Measurements from ENCODE around the gene ZNF598. TPM values are rescaled to one million over a fixed set of nuclear protein-coding genes. Genes with fewer than 3 reads are reported as not detected.

Gene ZNF598
- polyA plus RNA-seq, 5 donors: 11.9 to 32.1 (median 19.9) TPM

GRCh38 chr16:1991948-1992703, 17.5 kb downstream of the ZNF598 start:
- DNase-seq: peak; percentile 69 to 70

DNA sequence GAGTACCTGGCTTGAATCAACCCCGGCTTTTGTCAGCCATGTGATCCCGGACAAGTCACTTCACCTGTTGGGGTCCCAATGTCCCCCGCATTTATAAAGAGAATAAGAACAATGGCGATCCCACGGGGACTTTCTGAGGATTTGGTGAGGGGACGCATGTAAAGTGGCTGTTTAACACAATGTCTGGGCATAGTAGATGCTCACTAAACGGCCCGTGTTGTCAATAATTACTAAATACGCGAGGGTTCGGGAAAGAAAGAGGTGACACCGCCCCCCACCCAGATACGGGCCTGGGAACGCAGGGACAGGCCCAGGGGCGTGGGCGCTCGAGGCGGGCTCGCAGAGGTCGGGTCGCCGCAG, 18.1 kb downstream of the ZNF598 start:
- DNase-seq: no peak

DNA sequence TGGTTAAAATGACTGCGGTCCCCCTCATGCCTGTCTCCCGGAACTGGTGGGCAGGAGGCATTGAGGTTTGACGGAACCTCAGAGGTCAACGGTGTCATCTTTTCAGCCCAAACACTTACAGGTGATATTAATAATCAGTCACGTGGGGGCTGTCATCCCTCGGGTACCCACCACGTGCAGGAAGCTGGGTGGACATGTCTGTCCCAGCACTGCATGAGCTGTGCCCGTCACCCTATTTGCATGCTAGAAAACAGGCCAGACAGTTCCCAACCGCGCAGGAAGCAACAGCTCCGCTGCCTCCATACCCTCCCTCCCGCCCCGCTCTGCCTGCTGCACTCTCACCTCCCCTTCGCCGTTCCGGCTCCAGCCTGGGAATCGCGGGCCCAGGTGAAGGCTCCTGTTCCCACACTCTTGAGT, 18.5 kb downstream of the ZNF598 start:
- no peak for DNase-seq

DNA sequence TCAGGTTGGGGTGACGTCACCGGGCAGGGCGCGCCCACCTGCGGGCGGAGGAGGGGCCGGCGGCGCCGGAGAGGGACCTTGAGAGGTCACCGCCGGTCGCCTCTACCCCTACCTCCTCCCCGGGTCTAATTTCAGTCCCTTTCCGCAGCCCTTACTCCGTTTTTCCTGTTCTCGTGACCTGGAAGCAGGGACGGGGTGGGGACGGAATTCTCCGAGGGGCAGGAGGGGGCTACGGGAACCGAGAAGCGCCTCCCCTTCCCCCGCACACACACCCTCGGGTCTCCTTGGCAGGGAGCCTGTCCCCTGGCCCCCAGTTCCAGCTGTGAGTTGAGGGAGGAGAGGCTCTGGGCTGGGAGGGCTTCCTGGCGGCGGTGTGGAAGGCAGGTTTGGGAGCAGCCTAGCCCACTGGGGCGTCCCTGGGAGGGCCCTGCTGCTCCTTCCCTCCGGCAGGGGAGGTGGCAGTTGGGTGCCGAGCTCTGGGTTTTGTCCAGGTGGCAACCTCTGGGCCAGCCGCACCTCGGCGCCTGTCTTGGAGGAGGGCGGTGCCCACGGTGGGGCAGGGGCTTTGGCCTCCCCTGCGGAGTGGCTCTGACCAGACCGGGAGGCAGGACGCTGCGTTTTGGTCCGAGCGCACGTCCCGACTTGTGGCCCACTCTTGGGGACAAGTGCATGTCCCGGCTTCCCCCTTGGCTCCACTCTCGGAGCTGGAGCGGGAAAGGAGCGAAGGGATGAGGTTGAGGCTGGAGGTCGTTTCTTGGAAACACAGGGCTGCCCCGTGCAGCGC, 19.1 kb downstream of the ZNF598 start:
- no peak for DNase-seq

- no peak for DNase-seq
These were observed 19.6 kb downstream of the ZNF598 start for GRCh38 chr16:1990101-1990350.

- DNase-seq: no peak
These were observed 20.2 kb downstream of the ZNF598 start, which contains the start of gene SYNGR3 for GRCh38 chr16:1989209-1990100. TSS of gene SYNGR3 (plus strand) at chr16:1989970. CDS start at chr16:1990103, 133 bp downstream.

GRCh38 chr16:1987198-1987597, 22.4 kb downstream of the ZNF598 start:
- no peak for DNase-seq

- no peak for DNase-seq
These were observed 24.0 kb downstream of the ZNF598 start for GRCh38 chr16:1985466-1986150.

- DNase-seq: no peak
These were observed 25.0 kb downstream of the ZNF598 start for GRCh38 chr16:1984347-1985225.

DNA sequence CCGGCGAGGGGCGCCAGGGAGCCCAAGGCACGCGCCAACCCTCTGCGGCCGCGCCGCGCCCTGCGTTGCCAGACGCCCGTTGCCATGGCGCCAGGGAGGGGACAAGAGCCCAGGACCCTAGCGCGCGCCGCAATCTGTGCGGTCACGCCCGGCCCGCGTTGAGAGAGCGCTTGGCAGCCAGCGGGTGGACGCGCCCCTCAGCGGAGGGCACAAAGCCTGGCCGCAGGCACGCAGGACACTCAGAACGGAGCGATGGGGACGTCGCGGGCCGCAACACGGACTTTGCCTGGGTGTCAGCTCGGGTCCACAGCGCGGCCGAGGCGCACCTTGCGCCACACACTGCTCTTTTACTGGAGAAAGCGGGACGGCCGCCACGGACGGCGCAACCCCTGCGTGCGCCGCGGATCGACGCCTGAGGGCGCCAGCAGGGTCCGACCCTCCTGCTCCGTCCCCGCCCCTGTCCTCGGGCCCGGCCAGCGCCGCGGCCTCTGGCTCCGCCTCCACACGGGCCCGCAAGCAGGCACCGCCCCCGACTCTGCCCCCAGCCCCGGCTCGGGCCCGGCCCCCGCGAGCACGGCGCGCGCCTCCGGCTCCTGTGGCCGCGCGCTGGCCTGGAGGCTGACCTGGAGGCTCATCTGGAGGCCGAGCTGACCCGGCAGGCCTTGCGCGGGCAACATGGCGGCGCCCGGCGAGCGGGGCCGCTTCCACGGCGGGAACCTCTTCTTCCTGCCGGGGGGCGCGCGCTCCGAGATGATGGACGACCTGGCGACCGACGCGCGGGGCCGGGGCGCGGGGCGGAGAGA, 25.9 kb downstream of the ZNF598 start, which contains the start of gene GFER:
Gene GFER (plus strand): TSS at position 650 of the 803 bp plus-strand sequence. CDS start 26 bp downstream, at position 676.
- peak; percentile 91 to 92 for DNase-seq

- DNase-seq: no peak
These were observed 26.6 kb downstream of the ZNF598 start for GRCh38 chr16:1982991-1983543.

DNA sequence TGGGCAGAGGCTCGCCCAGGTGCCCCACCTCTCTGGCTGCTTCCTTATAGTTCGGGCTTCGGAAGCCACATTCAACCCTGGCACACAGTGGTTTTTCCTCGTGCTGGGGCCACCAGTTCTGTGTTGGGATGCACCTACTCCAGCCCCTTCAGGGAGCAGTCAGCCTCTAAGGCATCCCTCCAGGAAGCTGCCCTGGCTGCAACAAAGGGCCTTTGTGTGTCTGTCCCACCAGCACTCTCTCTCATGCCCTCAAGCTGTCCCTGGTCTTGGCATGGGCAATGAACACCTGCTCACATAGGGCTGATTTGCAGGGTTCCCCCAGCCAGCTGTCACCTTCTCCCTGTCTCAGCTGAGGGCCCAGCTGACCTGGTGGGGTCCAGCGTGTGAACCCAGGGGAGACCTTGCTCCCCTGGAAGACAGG, 27.6 kb downstream of the ZNF598 start:
- DNase-seq: no peak

DNA sequence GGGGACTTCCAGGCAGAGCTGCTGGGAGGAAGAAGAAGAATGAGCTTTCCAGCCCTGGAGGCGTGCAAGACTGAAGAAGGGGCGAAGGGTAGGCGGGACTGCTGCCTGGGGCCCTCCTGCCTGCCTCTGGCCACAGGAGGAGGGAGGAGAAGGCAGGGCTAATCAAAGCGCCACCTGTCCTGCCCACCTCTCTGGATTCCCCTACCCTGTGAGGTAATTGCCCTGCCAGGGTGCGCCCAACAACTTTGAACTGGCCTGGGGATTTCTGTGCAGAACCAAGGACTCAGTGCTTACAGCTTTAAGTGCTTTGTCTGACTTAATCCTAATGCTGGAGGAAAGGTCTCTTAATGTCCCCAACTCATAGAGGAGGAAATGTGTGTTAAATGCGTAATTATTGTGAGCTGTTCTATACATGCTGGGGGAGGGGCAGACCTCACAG, 28.2 kb downstream of the ZNF598 start, which contains the start of gene NOXO1:
Gene NOXO1 (minus strand): TSS at position 72 of the 439 bp plus-strand sequence. CDS start 290 bp downstream, outside the sequence.
- no peak for DNase-seq

GRCh38 chr16:1980770-1981087, 28.9 kb downstream of the ZNF598 start:
- DNase-seq: no peak

DNA sequence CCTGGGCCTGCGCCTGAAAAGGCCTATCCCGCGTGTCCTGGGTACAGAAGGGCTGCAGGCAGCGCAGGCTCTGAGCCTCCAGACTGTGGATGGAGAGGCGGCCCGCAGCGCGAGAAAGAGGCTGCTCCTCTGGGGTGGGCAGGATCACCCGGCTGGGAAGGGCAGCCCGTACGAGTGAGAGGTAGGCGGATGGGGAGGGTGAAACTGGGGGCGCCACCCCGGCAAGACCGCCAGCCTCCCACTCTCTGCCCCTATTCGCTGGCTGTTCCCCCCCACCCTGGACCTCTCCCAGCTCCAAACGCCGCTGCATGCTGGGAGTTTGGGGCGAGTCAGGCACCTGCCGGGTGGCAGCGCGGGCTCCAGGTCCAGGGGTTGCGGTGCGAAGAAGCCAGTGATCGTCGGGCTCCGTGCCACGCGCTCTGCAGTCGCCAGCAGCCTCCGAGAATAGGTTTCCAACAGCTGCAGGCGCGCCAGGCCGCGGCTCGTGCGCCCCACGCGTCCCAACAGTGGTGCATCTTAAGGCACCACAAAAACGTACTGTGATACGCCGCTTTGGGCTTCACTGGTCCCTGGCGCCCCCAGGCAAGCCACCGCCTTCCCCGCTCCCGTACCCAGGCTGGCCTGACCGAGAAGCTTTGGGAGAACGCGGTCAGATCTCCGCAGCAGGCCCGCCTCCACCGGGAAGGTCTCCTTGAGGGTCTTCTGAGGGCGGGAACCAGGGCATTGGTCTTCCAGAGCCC, 29.4 kb downstream of the ZNF598 start:
- no peak for DNase-seq

DNA sequence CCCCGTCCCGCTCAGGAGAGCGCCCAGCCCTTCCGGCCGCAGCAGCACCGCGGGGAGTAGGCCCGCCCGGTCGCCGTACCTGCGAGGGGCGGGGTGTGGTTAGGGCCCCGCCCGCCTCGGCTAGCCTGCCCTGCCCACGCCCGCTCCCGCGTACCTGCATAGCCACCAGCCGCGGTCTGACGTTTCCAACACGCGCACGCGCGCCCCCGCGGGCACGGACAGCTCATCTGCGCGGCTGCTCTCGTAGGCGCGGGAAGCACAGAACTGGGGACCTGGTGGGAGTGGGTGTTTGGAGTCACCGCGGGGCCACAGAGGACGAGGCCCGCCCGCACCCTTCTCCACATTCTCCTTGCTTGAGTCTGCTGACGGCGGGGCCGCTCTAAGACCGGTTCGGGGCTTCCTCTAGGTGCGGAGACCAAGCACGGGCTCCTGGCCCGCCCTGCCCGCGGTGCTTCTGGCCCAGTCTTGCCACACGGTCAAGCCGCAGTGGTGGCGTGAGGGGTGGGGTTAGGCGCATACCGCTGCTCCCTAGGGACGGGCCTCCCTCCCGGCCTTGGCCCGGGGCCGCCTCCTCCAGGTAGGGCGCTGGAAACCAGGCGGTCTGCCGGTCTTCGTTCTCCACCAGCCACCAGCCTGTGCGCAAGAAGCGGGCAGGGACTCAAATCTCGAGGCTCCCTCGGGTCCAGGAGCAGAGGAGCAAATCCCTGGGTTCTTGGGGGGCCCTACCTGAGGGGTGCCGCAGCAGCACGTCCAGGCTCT, 30.2 kb downstream of the ZNF598 start:
- no peak for DNase-seq

- no peak for DNase-seq
These were observed 31.0 kb downstream of the ZNF598 start for GRCh38 chr16:1978476-1979120.

Measured in right lung (tissue), 5 donors.